ENCODE results near the gene TNFAIP8. TPM values are rescaled to one million over a fixed set of nuclear protein-coding genes. Genes with fewer than 3 reads are reported as not detected.

The TNFAIP8 gene
- total RNA-seq, 2 donors from 2014 or later, result 5.6 to 8.9 TPM

- Histone ChIP-seq H3K27ac (no peak overlapping the region), H3K4me1 (no peaks in the 10 kb centered on the region), H3K9me3 (no peaks in the 10 kb centered on the region), H3K36me3 (no peaks in the 10 kb centered on the region), H3K27me3 (no peaks in the 10 kb centered on the region), H3K4me3 (no peak overlapping the region)
- DNase-seq (ENCODE audit: low spot score), result no peak
- no peak for TF ChIP-seq CTCF (IDR thresholded peaks at IDR 0.05)
These were observed 12.8 kb upstream of the TNFAIP8 start for GRCh38 chr5:119343052-119343451.

GRCh38 chr5:119343766-119344165, 12.1 kb upstream of the TNFAIP8 start:
- no peaks in the 10 kb centered on the region for H3K27me3 ChIP-seq
- no peaks in the 10 kb centered on the region for H3K9me3 ChIP-seq
- H3K4me3 ChIP-seq, result no peak overlapping the region
- TF ChIP-seq CTCF (IDR thresholded peaks at IDR 0.05), result no peak
- no peak overlapping the region for H3K27ac ChIP-seq
- DNase-seq (ENCODE audit: low spot score), result no peak
- H3K36me3 ChIP-seq, result no peaks in the 10 kb centered on the region
- H3K4me1 ChIP-seq, result no peaks in the 10 kb centered on the region

- Histone ChIP-seq H3K4me3 (no peak overlapping the region), H3K36me3 (no peaks in the 10 kb centered on the region), H3K27ac (no peak overlapping the region), H3K27me3 (no peaks in the 10 kb centered on the region), H3K9me3 (no peaks in the 10 kb centered on the region), H3K4me1 (no peaks in the 10 kb centered on the region)
- DNase-seq (ENCODE audit: low spot score), result no peak
- no peak for TF ChIP-seq CTCF (IDR thresholded peaks at IDR 0.05)
These were observed 11.6 kb upstream of the TNFAIP8 start for GRCh38 chr5:119344231-119344630.

- no peaks in the 10 kb centered on the region for H3K36me3 ChIP-seq
- no peak for DNase-seq (ENCODE audit: low spot score)
- no peaks in the 10 kb centered on the region for H3K4me1 ChIP-seq
- no peaks in the 10 kb centered on the region for H3K9me3 ChIP-seq
- H3K27me3 ChIP-seq, result no peaks in the 10 kb centered on the region
- H3K4me3 ChIP-seq, result no peak overlapping the region
- H3K27ac ChIP-seq, result no peak overlapping the region
- no peak for TF ChIP-seq CTCF (IDR thresholded peaks at IDR 0.05)
These were observed 10.0 kb upstream of the TNFAIP8 start for GRCh38 chr5:119345861-119346260.

GRCh38 chr5:119346394-119346793, 9.4 kb upstream of the TNFAIP8 start:
- Histone ChIP-seq H3K27ac (no peak overlapping the region), H3K4me1 (no peaks in the 10 kb centered on the region), H3K9me3 (no peaks in the 10 kb centered on the region), H3K36me3 (no peaks in the 10 kb centered on the region), H3K27me3 (no peaks in the 10 kb centered on the region), H3K4me3 (no peak overlapping the region)
- no peak for DNase-seq (ENCODE audit: low spot score)
- no peak for TF ChIP-seq CTCF (IDR thresholded peaks at IDR 0.05)

- no peaks in the 10 kb centered on the region for H3K9me3 ChIP-seq
- no peak overlapping the region for H3K27ac ChIP-seq
- H3K4me1 ChIP-seq, result no peaks in the 10 kb centered on the region
- no peak overlapping the region for H3K4me3 ChIP-seq
- no peaks in the 10 kb centered on the region for H3K36me3 ChIP-seq
- no peak for DNase-seq (ENCODE audit: low spot score)
- no peak for TF ChIP-seq CTCF (IDR thresholded peaks at IDR 0.05)
- no peaks in the 10 kb centered on the region for H3K27me3 ChIP-seq
These were observed 8.2 kb upstream of the TNFAIP8 start for GRCh38 chr5:119347574-119347973.
